Erythroblast (primary cell): ENCODE measurements around the gene SCARB1.

Source experiments
- DNase-seq, 2 experiments: peaks; one replicate each; lab custom pipeline; 2025; lab: John Stamatoyannopoulos, UW
- GATA1 ChIP-seq: IDR thresholded peaks from 2 replicates; pipeline ENCODE4 v1.6.1; 2011; ENCODE audit warnings: low read depth, mild to moderate bottlenecking, control low read depth, low read length, moderate library complexity
- POLR2A ChIP-seq: IDR thresholded peaks from 2 replicates; pipeline ENCODE4 v1.6.1; 2011; ENCODE audit warnings: mild to moderate bottlenecking, low read length

The SCARB1 gene

GRCh38 chr12:124753993-124754392, 109.7 kb downstream of the SCARB1 start:
- DNase-seq, result no peak
- TF ChIP-seq POLR2A (no peak), GATA1 (no peak)

- no peak for DNase-seq
- TF ChIP-seq POLR2A (no peak), GATA1 (no peak)
These were observed 110.5 kb downstream of the SCARB1 start for GRCh38 chr12:124753228-124753591.

GRCh38 chr12:124752437-124753227, 111.0 kb downstream of the SCARB1 start:
- DNase-seq, result no peak
- TF ChIP-seq GATA1, result no peak
- TF ChIP-seq POLR2A, result no peak

- DNase-seq, result no peak
- TF ChIP-seq GATA1, result no peak
- no peak for TF ChIP-seq POLR2A
These were observed 111.9 kb downstream of the SCARB1 start for GRCh38 chr12:124751654-124752355.

- DNase-seq, result peak; percentile 16 to 33
- TF ChIP-seq POLR2A (no peak), GATA1 (no peak)
These were observed 112.7 kb downstream of the SCARB1 start for GRCh38 chr12:124750787-124751471.

- DNase-seq, result no peak
- TF ChIP-seq POLR2A (no peak), GATA1 (no peak)
These were observed 113.5 kb downstream of the SCARB1 start for GRCh38 chr12:124750149-124750656.

GRCh38 chr12:124749725-124750124, 113.9 kb downstream of the SCARB1 start:
- no peak for DNase-seq
- TF ChIP-seq POLR2A (no peak), GATA1 (no peak)

GRCh38 chr12:124747426-124748161, 116.1 kb downstream of the SCARB1 start:
- TF ChIP-seq POLR2A (no peak), GATA1 (no peak)
- no peak for DNase-seq

- DNase-seq, result no peak
- TF ChIP-seq GATA1 (no peak), POLR2A (no peak)
These were observed 116.8 kb downstream of the SCARB1 start for GRCh38 chr12:124746649-124747425.

GRCh38 chr12:124745891-124746570, 117.6 kb downstream of the SCARB1 start:
- no peak for TF ChIP-seq POLR2A
- no peak for TF ChIP-seq GATA1
- peak in 1 of 2 experiments; percentile 20 for DNase-seq

GRCh38 chr12:124745465-124745890, 118.2 kb downstream of the SCARB1 start:
- TF ChIP-seq GATA1, result no peak
- TF ChIP-seq POLR2A, result no peak
- DNase-seq, result no peak
